Nephron progenitor cell (in vitro differentiated cells): ENCODE data around the gene NDRG3.
"Not testable (repeated sequence)": the region's sequence is repeated elsewhere in the genome, so short reads cannot be mapped to it uniquely, and the experiment has no call there.

Experiments
- DNase-seq: peaks from one replicate; pipeline ENCODE4 v3.0.0; 2021
- H3K27ac Mint-ChIP-seq: 2 replicates; pipeline ENCODE4 v1.8.0; 2021; ENCODE audit warnings: mild to moderate bottlenecking, moderate library complexity, mixed read lengths
- H3K27me3 Mint-ChIP-seq: 2 replicates; pipeline ENCODE4 v1.8.0; 2021; ENCODE audit warnings: mild to moderate bottlenecking, low read depth, mixed read lengths; ENCODE audit not compliant: poor library complexity
- H3K36me3 Mint-ChIP-seq: 2 replicates; pipeline ENCODE4 v1.8.0; 2021; ENCODE audit warnings: low read depth, mixed read lengths
- H3K4me1 Mint-ChIP-seq: 2 replicates; pipeline ENCODE4 v1.8.0; 2021; ENCODE audit warnings: mixed read lengths
- H3K4me3 Mint-ChIP-seq: 2 replicates; pipeline ENCODE4 v1.8.0; 2021; ENCODE audit warnings: mild to moderate bottlenecking, moderate library complexity, mixed read lengths
- H3K9me3 Mint-ChIP-seq: 2 replicates; pipeline ENCODE4 v1.8.0; 2021; ENCODE audit warnings: mild to moderate bottlenecking, moderate library complexity, mixed read lengths
- CTCF ChIP-seq: fragments of 200-600 bp; sonication (generic); IDR thresholded peaks from 2 replicates; pipeline ENCODE4 v1.5.0; 2021; ENCODE audit warnings: antibody characterized with exemption

NDRG3 gene

GRCh38 chr20:36623444-36623843 lies 122.4 kb downstream of the NDRG3 start:
- TF ChIP-seq CTCF: no peak
- H3K27me3 Mint-ChIP-seq: peaks cover 4% of the 10 kb centered on the region
- no peaks in the 10 kb centered on the region for H3K36me3 Mint-ChIP-seq
- H3K9me3 Mint-ChIP-seq: no peaks in the 10 kb centered on the region
- no peak for DNase-seq
- no peak overlapping the region for H3K27ac Mint-ChIP-seq
- peaks cover 29% of the 10 kb centered on the region for H3K4me1 Mint-ChIP-seq
- no peak overlapping the region for H3K4me3 Mint-ChIP-seq

GRCh38 chr20:36620917-36621316 lies 125.0 kb downstream of the NDRG3 start:
- H3K27ac Mint-ChIP-seq: no peak overlapping the region
- H3K27me3 Mint-ChIP-seq: no peaks in the 10 kb centered on the region
- H3K4me3 Mint-ChIP-seq: no peak overlapping the region

GRCh38 chr20:36614781-36615557 lies 130.9 kb downstream of the NDRG3 start:
- Mint-ChIP-seq H3K4me3 (no peak overlapping the region), H3K9me3 (no peaks in the 10 kb centered on the region), H3K4me1 (no peaks in the 10 kb centered on the region), H3K27ac (peak overlapping the region; percentile 43), H3K36me3 (peaks cover 22% of the 10 kb centered on the region), H3K27me3 (no peaks in the 10 kb centered on the region)
- DNase-seq: no peak
- no peak for TF ChIP-seq CTCF

More at GRCh38 chr20:36620917-36621316, 125.0 kb downstream of the NDRG3 start:
- Mint-ChIP-seq H3K9me3 (no peaks in the 10 kb centered on the region), H3K4me1 (peaks cover 19% of the 10 kb centered on the region), H3K36me3 (no peaks in the 10 kb centered on the region)
- no peak for DNase-seq
- TF ChIP-seq CTCF: no peak

GRCh38 chr20:36613974-36614373 lies 131.9 kb downstream of the NDRG3 start:
- H3K27ac Mint-ChIP-seq: no peak overlapping the region
- H3K4me1 Mint-ChIP-seq: no peaks in the 10 kb centered on the region
- no peak overlapping the region for H3K4me3 Mint-ChIP-seq
- H3K27me3 Mint-ChIP-seq: no peaks in the 10 kb centered on the region
- DNase-seq: no peak
- no peaks in the 10 kb centered on the region for H3K9me3 Mint-ChIP-seq
- TF ChIP-seq CTCF: no peak
- H3K36me3 Mint-ChIP-seq: peaks cover 29% of the 10 kb centered on the region

GRCh38 chr20:36611625-36612024 lies 134.3 kb downstream of the NDRG3 start:
- peaks cover 42% of the 10 kb centered on the region for H3K36me3 Mint-ChIP-seq
- no peak for TF ChIP-seq CTCF
- no peak overlapping the region for H3K4me3 Mint-ChIP-seq
- DNase-seq: no peak
- peaks cover 11% of the 10 kb centered on the region for H3K4me1 Mint-ChIP-seq
- H3K27ac Mint-ChIP-seq: no peak overlapping the region
- H3K9me3 Mint-ChIP-seq: no peaks in the 10 kb centered on the region
- peaks cover 7% of the 10 kb centered on the region for H3K27me3 Mint-ChIP-seq

- H3K27ac Mint-ChIP-seq, DNase-seq, H3K27me3 Mint-ChIP-seq, H3K9me3 Mint-ChIP-seq, H3K4me3 Mint-ChIP-seq: not testable (repeated sequence)
- peaks cover 20% of the 10 kb centered on the region for H3K4me1 Mint-ChIP-seq
- H3K36me3 Mint-ChIP-seq: peaks cover 41% of the 10 kb centered on the region
Measured at GRCh38 chr20:36608388-36608728, 137.5 kb downstream of the NDRG3 start.
